ENCODE data around the gene FARS2. TPM values are rescaled to one million over a fixed set of nuclear protein-coding genes. Genes with fewer than 3 reads are reported as not detected.

The FARS2 gene
- total RNA-seq, 5 donors from 2014 or later (not counting 1 experiment from before 2014, with no cell fraction given), result 17.9 to 24.2 (median 20.3) TPM

DNA sequence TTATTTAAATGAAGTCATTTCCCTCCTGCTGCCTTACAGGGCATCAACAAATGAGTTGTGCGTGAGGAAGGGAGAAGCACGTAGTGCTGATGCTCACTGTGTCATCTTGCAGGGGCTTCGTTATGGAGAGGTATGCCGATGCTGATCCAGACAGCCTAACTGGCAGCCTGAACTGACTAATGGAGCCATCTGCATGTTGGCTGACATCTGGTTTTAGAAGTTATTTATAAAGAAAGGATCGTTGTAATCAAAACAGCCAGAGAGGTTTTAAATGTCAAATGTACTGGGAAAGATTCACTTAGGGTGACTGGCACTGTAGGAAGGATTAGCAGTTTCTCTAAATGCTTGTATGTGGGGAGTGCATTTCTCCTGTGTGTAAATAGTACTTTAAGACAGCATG, 54.6 kb downstream of the FARS2 start:
- H3K36me3 Mint-ChIP-seq, result peaks cover 6% of the 10 kb centered on the region
- WGBS (ENCODE audit: insufficient coverage), result 95% methylated on average over 5 of the region's 5 CpGs
- no peaks in the 10 kb centered on the region for H3K4me1 ChIP-seq (ENCODE audit: control insufficient read depth in 1 of 2, extremely low read depth in 1 of 2, insufficient read depth in 2 of 2, low read length in 2 of 2)
- peaks cover 19 to 55% (median 43%) of the 10 kb centered on the region in 3 donors for H3K4me1 Mint-ChIP-seq
- no peak overlapping the region for H3K4me3 Mint-ChIP-seq
- no peak for ATAC-seq (replicated peaks in 1 of 4)
- H3K27ac ChIP-seq (ENCODE audit: low read length), result no peak overlapping the region
- H3K9me3 Mint-ChIP-seq, result no peaks in the 10 kb centered on the region
- H3K4me3 ChIP-seq (ENCODE audit: control insufficient read depth in 1 of 2, extremely low read depth in 1 of 2, low read length in 1 of 2), result no peak overlapping the region
- H3K27me3 ChIP-seq (replicated peaks in 1 of 2; ENCODE audit: control insufficient read depth in 2 of 2, extremely low read depth in 1 of 2, insufficient read depth in 2 of 2, low read length in 1 of 2), result no peaks in the 10 kb centered on the region
- ChIA-PET CTCF (no interaction called here), POLR2A (no interaction called here)
- no peaks in the 10 kb centered on the region for H3K36me3 ChIP-seq (ENCODE audit: control insufficient read depth in 2 of 2, extremely low read depth in 1 of 2, insufficient read depth in 1 of 2, low read length in 1 of 2)
- H3K9me3 ChIP-seq, result no peaks in the 10 kb centered on the region
- no peaks in the 10 kb centered on the region for H3K27me3 Mint-ChIP-seq
- DNase-seq, result no peak
- no peak overlapping the region for H3K27ac Mint-ChIP-seq

DNA sequence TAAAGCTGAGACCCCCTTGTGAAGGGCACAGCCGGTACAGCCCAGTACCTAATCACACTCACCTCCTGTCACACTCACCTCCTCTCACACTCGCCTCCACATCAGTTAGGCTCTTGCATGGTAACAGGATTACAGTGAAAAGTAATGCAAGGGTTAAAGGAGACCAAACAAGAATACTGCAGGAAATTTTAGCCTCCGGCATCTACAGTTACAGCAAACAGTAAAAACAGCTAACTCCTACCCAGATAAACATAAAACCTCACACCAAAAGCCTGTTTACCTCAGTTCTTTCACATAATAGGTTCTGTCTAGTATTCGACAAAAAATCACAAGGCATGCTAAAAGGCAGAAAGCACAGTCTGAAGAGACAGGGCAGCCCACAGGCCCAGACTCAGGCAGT, 55.6 kb downstream of the FARS2 start:
- CTCF ChIA-PET, result no interaction called here
- H3K27ac ChIP-seq (ENCODE audit: low read length), result no peak overlapping the region
- H3K4me3 ChIP-seq (ENCODE audit: control insufficient read depth in 1 of 2, extremely low read depth in 1 of 2, low read length in 1 of 2), result no peak overlapping the region
- ATAC-seq (replicated peaks in 1 of 4) (no peak), DNase-seq (no peak)
- H3K36me3 Mint-ChIP-seq, result peaks cover 6% of the 10 kb centered on the region
- H3K36me3 ChIP-seq (ENCODE audit: control insufficient read depth in 2 of 2, extremely low read depth in 1 of 2, insufficient read depth in 1 of 2, low read length in 1 of 2), result no peaks in the 10 kb centered on the region
- WGBS (ENCODE audit: insufficient coverage), result 70% methylated on average over 2 of the region's 4 CpGs
- no peaks in the 10 kb centered on the region for H3K27me3 Mint-ChIP-seq
- no peaks in the 10 kb centered on the region for H3K4me1 ChIP-seq (ENCODE audit: control insufficient read depth in 1 of 2, extremely low read depth in 1 of 2, insufficient read depth in 2 of 2, low read length in 2 of 2)
- no peaks in the 10 kb centered on the region for H3K9me3 Mint-ChIP-seq
- H3K4me3 Mint-ChIP-seq, result no peak overlapping the region
- peaks cover 23 to 65% (median 51%) of the 10 kb centered on the region in 3 donors for H3K4me1 Mint-ChIP-seq
- no peak overlapping the region for H3K27ac Mint-ChIP-seq
- POLR2A ChIA-PET, result no interaction called here
- H3K9me3 ChIP-seq, result no peaks in the 10 kb centered on the region
- H3K27me3 ChIP-seq (replicated peaks in 1 of 2; ENCODE audit: control insufficient read depth in 2 of 2, extremely low read depth in 1 of 2, insufficient read depth in 2 of 2, low read length in 1 of 2), result no peaks in the 10 kb centered on the region

DNA sequence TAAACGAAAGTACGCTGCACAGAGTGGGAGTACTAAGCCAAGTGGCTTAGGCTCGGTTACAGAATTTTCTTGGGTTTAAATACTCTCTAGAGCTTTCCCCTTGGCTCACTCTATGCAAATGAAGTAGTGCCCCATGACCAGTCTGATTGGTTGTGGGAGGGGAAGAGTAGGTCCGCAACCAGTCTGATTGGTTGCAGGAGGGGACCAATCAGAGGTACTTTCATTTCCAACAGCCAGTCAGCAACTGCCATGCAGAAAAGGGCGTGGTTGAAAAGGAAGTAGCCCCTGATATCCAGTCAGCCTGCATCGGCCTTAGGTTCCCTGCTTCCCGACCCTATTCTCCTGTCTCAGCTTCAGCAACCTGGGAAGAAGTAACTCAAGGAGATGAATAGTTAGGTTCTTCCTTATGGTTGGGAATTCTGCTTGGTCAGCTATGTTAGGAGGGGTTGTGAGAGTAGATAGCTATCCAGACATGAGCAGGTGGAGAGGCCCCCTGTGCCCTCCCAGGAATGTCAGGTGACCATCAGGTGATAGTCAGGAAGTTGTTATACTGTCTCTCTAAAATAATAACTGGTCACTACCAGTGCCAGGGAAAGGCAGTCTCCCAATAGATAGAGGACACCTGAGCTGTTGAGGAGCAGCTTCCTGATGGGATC, 57.4 kb downstream of the FARS2 start:
- no peak overlapping the region for H3K4me3 ChIP-seq (ENCODE audit: control insufficient read depth in 1 of 2, extremely low read depth in 1 of 2, low read length in 1 of 2)
- no peaks in the 10 kb centered on the region for H3K36me3 ChIP-seq (ENCODE audit: control insufficient read depth in 2 of 2, extremely low read depth in 1 of 2, insufficient read depth in 1 of 2, low read length in 1 of 2)
- H3K27ac ChIP-seq (ENCODE audit: low read length), result no peak overlapping the region
- no peaks in the 10 kb centered on the region for H3K4me1 ChIP-seq (ENCODE audit: control insufficient read depth in 1 of 2, extremely low read depth in 1 of 2, insufficient read depth in 2 of 2, low read length in 2 of 2)
- H3K27me3 ChIP-seq (replicated peaks in 1 of 2; ENCODE audit: control insufficient read depth in 2 of 2, extremely low read depth in 1 of 2, insufficient read depth in 2 of 2, low read length in 1 of 2), result no peaks in the 10 kb centered on the region
- POLR2A ChIA-PET, result interaction anchor here in 1 of 2 donors (0.6 to 0.7 kb wide), 2 partner anchors 14 to 741 kb away, joined by 9 to 14 read pairs; no protein-coding TSS in a partner anchor
- Mint-ChIP-seq H3K27me3 (no peaks in the 10 kb centered on the region), H3K27ac (no peak overlapping the region), H3K36me3 (peaks cover 12% of the 10 kb centered on the region), H3K9me3 (no peaks in the 10 kb centered on the region), H3K4me1 (peaks cover 19 to 51% (median 48%) of the 10 kb centered on the region in 3 donors), H3K4me3 (no peak overlapping the region)
- ATAC-seq (replicated peaks in 1 of 4), result no peak
- no peaks in the 10 kb centered on the region for H3K9me3 ChIP-seq
- CTCF ChIA-PET, result interaction anchor here in 1 of 2 donors (0.6 to 0.7 kb wide), 2 partner anchors 787 to 1159 kb away, joined by 9 to 10 read pairs; no protein-coding TSS in a partner anchor
- WGBS (ENCODE audit: insufficient coverage), result 92% methylated on average over 3 of the region's 7 CpGs
- no peak for DNase-seq

DNA sequence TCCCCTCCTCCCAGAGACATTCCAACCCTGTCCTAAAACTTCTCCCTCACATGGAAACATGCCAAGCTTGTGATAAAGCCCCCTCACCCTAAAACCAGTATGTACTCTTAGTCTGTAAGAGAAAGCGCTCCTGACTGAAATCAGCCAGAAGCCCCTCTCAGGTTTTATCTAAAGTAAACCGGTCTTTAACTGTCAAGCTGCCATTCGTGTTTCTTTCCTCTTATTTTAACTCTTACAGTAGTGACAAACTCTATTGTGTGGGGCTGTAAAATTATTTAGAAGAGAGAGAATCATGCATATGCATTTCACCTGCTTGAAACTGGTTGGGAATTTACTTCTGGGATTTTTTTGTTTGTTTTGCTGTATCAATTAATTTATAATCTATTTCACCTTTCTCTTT, 62.7 kb downstream of the FARS2 start:
- Mint-ChIP-seq H3K4me1 (peaks cover 19 to 29% (median 28%) of the 10 kb centered on the region in 3 donors), H3K36me3 (peaks cover 24% of the 10 kb centered on the region), H3K27me3 (no peaks in the 10 kb centered on the region), H3K27ac (no peak overlapping the region), H3K4me3 (no peak overlapping the region), H3K9me3 (no peaks in the 10 kb centered on the region)
- CTCF ChIA-PET, result no interaction called here
- DNase-seq, result no peak
- no peaks in the 10 kb centered on the region for H3K4me1 ChIP-seq (ENCODE audit: control insufficient read depth in 1 of 2, extremely low read depth in 1 of 2, insufficient read depth in 2 of 2, low read length in 2 of 2)
- WGBS (ENCODE audit: insufficient coverage), result no CpG with 5 or more reads among the region's 3 CpGs
- POLR2A ChIA-PET, result no interaction called here
- no peak overlapping the region for H3K27ac ChIP-seq (ENCODE audit: low read length)
- H3K27me3 ChIP-seq (replicated peaks in 1 of 2; ENCODE audit: control insufficient read depth in 2 of 2, extremely low read depth in 1 of 2, insufficient read depth in 2 of 2, low read length in 1 of 2), result no peaks in the 10 kb centered on the region
- no peaks in the 10 kb centered on the region for H3K9me3 ChIP-seq
- no peak for ATAC-seq (replicated peaks in 1 of 4)
- H3K36me3 ChIP-seq (ENCODE audit: control insufficient read depth in 2 of 2, extremely low read depth in 1 of 2, insufficient read depth in 1 of 2, low read length in 1 of 2), result peaks cover 0 to 6% of the 10 kb centered on the region in 2 donors
- no peak overlapping the region for H3K4me3 ChIP-seq (ENCODE audit: control insufficient read depth in 1 of 2, extremely low read depth in 1 of 2, low read length in 1 of 2)

DNA sequence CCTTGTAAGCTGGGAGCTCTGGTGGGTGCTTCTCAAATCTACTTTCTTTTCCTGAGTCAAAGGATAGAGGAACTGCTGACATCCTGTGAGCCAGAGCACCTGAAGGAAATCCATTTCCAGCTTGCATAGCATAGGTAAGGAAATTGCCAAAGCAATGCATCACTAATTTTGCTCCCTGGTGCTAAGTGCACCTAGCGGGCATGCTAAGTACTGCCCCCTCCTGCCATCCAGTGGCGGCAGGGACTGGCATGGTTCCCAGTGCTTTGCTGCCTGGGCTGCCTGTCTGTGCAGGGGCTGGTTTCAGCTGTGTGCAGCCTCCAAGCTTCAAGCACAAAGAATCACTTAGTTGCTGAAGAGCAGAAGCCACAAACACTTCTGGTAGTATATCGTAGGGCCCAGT, 63.9 kb downstream of the FARS2 start:
- Mint-ChIP-seq H3K36me3 (peaks cover 24% of the 10 kb centered on the region), H3K4me3 (no peak overlapping the region), H3K27ac (no peak overlapping the region), H3K27me3 (no peaks in the 10 kb centered on the region), H3K9me3 (no peaks in the 10 kb centered on the region), H3K4me1 (peaks cover 13 to 22% (median 20%) of the 10 kb centered on the region in 3 donors)
- ChIA-PET POLR2A (interaction anchor here in 1 of 2 donors (0.5 kb wide), 1 partner anchor 262 kb away, joined by 3 read pairs; no protein-coding TSS in a partner anchor), CTCF (no interaction called here)
- WGBS (ENCODE audit: insufficient coverage), result 88% methylated on average over 2 of the region's 3 CpGs
- Histone ChIP-seq H3K4me3 (ENCODE audit: control insufficient read depth in 1 of 2, extremely low read depth in 1 of 2, low read length in 1 of 2) (no peak overlapping the region), H3K27me3 (replicated peaks in 1 of 2; ENCODE audit: control insufficient read depth in 2 of 2, extremely low read depth in 1 of 2, insufficient read depth in 2 of 2, low read length in 1 of 2) (no peaks in the 10 kb centered on the region), H3K27ac (ENCODE audit: low read length) (no peak overlapping the region), H3K9me3 (no peaks in the 10 kb centered on the region), H3K4me1 (ENCODE audit: control insufficient read depth in 1 of 2, extremely low read depth in 1 of 2, insufficient read depth in 2 of 2, low read length in 2 of 2) (no peaks in the 10 kb centered on the region), H3K36me3 (ENCODE audit: control insufficient read depth in 2 of 2, extremely low read depth in 1 of 2, insufficient read depth in 1 of 2, low read length in 1 of 2) (peaks cover 0 to 6% of the 10 kb centered on the region in 2 donors)
- ATAC-seq (replicated peaks in 1 of 4) (no peak), DNase-seq (no peak)

DNA sequence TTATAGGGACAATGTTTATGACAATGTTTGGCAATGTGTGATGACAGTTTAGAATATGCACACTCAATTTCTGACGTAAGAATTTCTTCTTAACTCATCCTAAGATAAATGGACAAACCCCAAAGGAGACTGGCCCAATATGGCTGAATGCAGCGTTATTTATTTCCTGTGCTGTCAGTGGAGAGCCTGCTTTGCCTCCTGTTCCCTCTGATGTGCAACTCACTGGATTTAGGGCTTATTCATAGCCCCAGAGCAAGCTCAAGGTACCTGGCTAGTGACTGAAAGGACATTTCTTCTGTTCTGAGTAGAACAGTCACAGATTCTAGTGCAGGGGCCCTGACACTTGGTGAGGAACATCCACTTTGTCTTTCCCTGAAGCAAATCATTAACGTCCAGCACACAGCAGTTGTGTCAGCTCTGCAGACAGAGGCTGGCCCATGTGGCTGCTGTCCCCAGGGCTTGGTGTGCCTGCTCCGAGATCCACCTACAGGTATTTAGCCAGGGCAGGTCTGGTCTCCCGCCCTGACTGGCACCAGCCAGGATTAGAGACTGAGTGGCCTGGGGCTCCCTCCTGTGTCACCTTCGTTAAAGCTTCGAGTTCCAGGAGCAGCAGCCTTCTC, 64.8 kb downstream of the FARS2 start:
- ChIA-PET CTCF (no interaction called here), POLR2A (interaction anchor here in 1 of 2 donors (0.5 kb wide), 1 partner anchor 263 kb away, joined by 3 read pairs; no protein-coding TSS in a partner anchor)
- Histone ChIP-seq H3K4me3 (ENCODE audit: control insufficient read depth in 1 of 2, extremely low read depth in 1 of 2, low read length in 1 of 2) (no peak overlapping the region), H3K36me3 (ENCODE audit: control insufficient read depth in 2 of 2, extremely low read depth in 1 of 2, insufficient read depth in 1 of 2, low read length in 1 of 2) (peaks cover 0 to 6% of the 10 kb centered on the region in 2 donors), H3K27ac (ENCODE audit: low read length) (no peak overlapping the region), H3K9me3 (no peaks in the 10 kb centered on the region), H3K27me3 (replicated peaks in 1 of 2; ENCODE audit: control insufficient read depth in 2 of 2, extremely low read depth in 1 of 2, insufficient read depth in 2 of 2, low read length in 1 of 2) (no peaks in the 10 kb centered on the region), H3K4me1 (ENCODE audit: control insufficient read depth in 1 of 2, extremely low read depth in 1 of 2, insufficient read depth in 2 of 2, low read length in 2 of 2) (no peaks in the 10 kb centered on the region)
- Mint-ChIP-seq H3K9me3 (no peaks in the 10 kb centered on the region), H3K36me3 (peaks cover 25% of the 10 kb centered on the region), H3K4me1 (peaks cover 8 to 14% (median 11%) of the 10 kb centered on the region in 3 donors), H3K27me3 (no peaks in the 10 kb centered on the region), H3K4me3 (no peak overlapping the region), H3K27ac (no peak overlapping the region)
- 97% methylated on average over 6 of the region's 7 CpGs for WGBS (ENCODE audit: insufficient coverage)
- ATAC-seq (replicated peaks in 1 of 4) (no peak), DNase-seq (no peak)
